Activated CD8-positive, alpha-beta T cell treated with anti-CD3 and anti-CD28 coated beads for 36 hours (primary cell): ENCODE measurements around the gene TRAK2. TPM values are rescaled to one million over a fixed set of nuclear protein-coding genes. Genes with fewer than 3 reads are reported as not detected.

Experiments
- ATAC-seq: fragments of 200-7000 bp; cut with Tn5 transposase; one replicate; pipeline ENCODE4 v1.10.0; 2021; ENCODE audit warnings: mild to moderate bottlenecking, moderate library complexity
- CTCF ChIA-PET: fragments of 350-600 bp; sonication (Branson Sonifier 250); formaldehyde crosslinking; loops from one replicate; lab custom pipeline; 2021; ENCODE audit warnings: antibody characterized with exemption; lab: Charles Lee
- POLR2A ChIA-PET: fragments of 350-600 bp; sonication (Branson Sonifier 250); formaldehyde crosslinking; loops from one replicate; lab custom pipeline; 2021; ENCODE audit warnings: antibody characterized with exemption; lab: Charles Lee
- DNase-seq: peaks from one replicate; pipeline ENCODE4 v3.0.0-alpha.2; 2020
- H3K27ac Mint-ChIP-seq: one replicate; pipeline ENCODE4 v1.8.0; 2021; ENCODE audit warnings: mild to moderate bottlenecking, mixed read lengths
- H3K27me3 Mint-ChIP-seq: one replicate; pipeline ENCODE4 v1.8.0; 2021; ENCODE audit warnings: mixed read lengths
- H3K36me3 Mint-ChIP-seq: one replicate; pipeline ENCODE4 v1.8.0; 2021; ENCODE audit warnings: low read depth, mixed read lengths
- H3K4me1 Mint-ChIP-seq: one replicate; pipeline ENCODE4 v1.8.0; 2021; ENCODE audit warnings: low read depth, mixed read lengths
- H3K4me3 Mint-ChIP-seq: one replicate; pipeline ENCODE4 v1.8.0; 2021; ENCODE audit warnings: mild to moderate bottlenecking, moderate library complexity, mixed read lengths
- H3K9me3 Mint-ChIP-seq: one replicate; pipeline ENCODE4 v1.8.0; 2021; ENCODE audit warnings: mixed read lengths
- CTCF ChIP-seq: fragments of 200-600 bp; IDR thresholded peaks from one replicate; pipeline ENCODE4 v1.8.0; 2022; ENCODE audit warnings: antibody characterized with exemption, mild to moderate bottlenecking
- intact Hi-C: fragments of 100-400 bp; cut with micrococcal nuclease; formaldehyde crosslinking; loops from one replicate; pipeline ENCODE4 v1.10.0; 2022
- total RNA-seq, 2 experiments: library from RNA; stranded (reverse); gene quantifications; one replicate each; pipeline ENCODE4 v1.2.3, GENCODE V29; 2021

Gene TRAK2
- total RNA-seq, 2 experiments from 2014 or later, result 19.8 to 22.8 TPM

GRCh38 chr2:201465524-201465971 is 14.3 kb upstream of the TRAK2 start:
- no peak for TF ChIP-seq CTCF
- CTCF ChIA-PET, result interaction anchor here (1.4 kb wide), 1 partner anchor 34 kb away, joined by 3 read pairs; no protein-coding TSS in a partner anchor
- Mint-ChIP-seq H3K27me3 (no peaks in the 10 kb centered on the region), H3K27ac (no peak overlapping the region), H3K4me1 (peaks cover 6% of the 10 kb centered on the region), H3K36me3 (peaks cover 25% of the 10 kb centered on the region), H3K9me3 (no peaks in the 10 kb centered on the region), H3K4me3 (no peak overlapping the region)
- intact Hi-C loops, result no loop called here
- no peak for ATAC-seq
- no peak for DNase-seq
- POLR2A ChIA-PET, result no interaction called here

- Mint-ChIP-seq H3K36me3 (peaks cover 31% of the 10 kb centered on the region), H3K27me3 (no peaks in the 10 kb centered on the region), H3K4me3 (no peak overlapping the region), H3K27ac (no peak overlapping the region), H3K9me3 (no peaks in the 10 kb centered on the region), H3K4me1 (peaks cover 6% of the 10 kb centered on the region)
- no peak for TF ChIP-seq CTCF
- ChIA-PET CTCF (no interaction called here), POLR2A (no interaction called here)
- intact Hi-C loops, result no loop called here
- ATAC-seq (no peak), DNase-seq (no peak)
These were observed 13.3 kb upstream of the TRAK2 start for GRCh38 chr2:201464547-201464946.

GRCh38 chr2:201460532-201460931 is 9.3 kb upstream of the TRAK2 start:
- CTCF ChIA-PET, result no interaction called here
- Mint-ChIP-seq H3K36me3 (peaks cover 33% of the 10 kb centered on the region), H3K9me3 (no peaks in the 10 kb centered on the region), H3K4me3 (no peak overlapping the region), H3K4me1 (no peaks in the 10 kb centered on the region), H3K27me3 (no peaks in the 10 kb centered on the region), H3K27ac (no peak overlapping the region)
- DNase-seq (no peak), ATAC-seq (no peak)
- intact Hi-C loops, result no loop called here
- TF ChIP-seq CTCF, result no peak
- POLR2A ChIA-PET, result no interaction called here

GRCh38 chr2:201458381-201458780 is 7.1 kb upstream of the TRAK2 start:
- H3K36me3 Mint-ChIP-seq, result peaks cover 26% of the 10 kb centered on the region
- intact Hi-C loops, result loop anchor here (10.0 kb wide), 1 partner anchor 186 kb away; the partner anchor contains the start of gene TMEM237
- H3K9me3 Mint-ChIP-seq, result no peaks in the 10 kb centered on the region
- H3K27me3 Mint-ChIP-seq, result no peaks in the 10 kb centered on the region
- TF ChIP-seq CTCF, result no peak
- ChIA-PET POLR2A (no interaction called here), CTCF (no interaction called here)
- no peak overlapping the region for H3K27ac Mint-ChIP-seq
- H3K4me1 Mint-ChIP-seq, result peaks cover 4% of the 10 kb centered on the region
- H3K4me3 Mint-ChIP-seq, result no peak overlapping the region
- no peak for ATAC-seq
- DNase-seq, result no peak

- CTCF ChIA-PET, result interaction anchor here (0.6 to 1.0 kb wide), 6 partner anchors 20 to 627 kb away, joined by 3 read pairs; no protein-coding TSS in a partner anchor
- peaks cover 27% of the 10 kb centered on the region for H3K4me1 Mint-ChIP-seq
- DNase-seq (no peak), ATAC-seq (no peak)
- no peak for TF ChIP-seq CTCF
- no peaks in the 10 kb centered on the region for H3K27me3 Mint-ChIP-seq
- intact Hi-C loops, result loop anchor here (10.0 kb wide), 1 partner anchor 192 kb away; the partner anchor contains the start of gene TMEM237
- H3K27ac Mint-ChIP-seq, result no peak overlapping the region
- no peaks in the 10 kb centered on the region for H3K9me3 Mint-ChIP-seq
- POLR2A ChIA-PET, result interaction anchor here (1.0 to 1.1 kb wide), 2 partner anchors 14 to 30 kb away, joined by 3 read pairs; no protein-coding TSS in a partner anchor
- peaks cover 4% of the 10 kb centered on the region for H3K36me3 Mint-ChIP-seq
- peak overlapping the region; percentile 96 for H3K4me3 Mint-ChIP-seq
These were observed 1.8 kb upstream of the TRAK2 start for GRCh38 chr2:201452922-201453643.
